Thoracic aorta (tissue), 2 donors: ENCODE measurements around the gene DPH3. TPM values are rescaled to one million over a fixed set of nuclear protein-coding genes. Genes with fewer than 3 reads are reported as not detected.

Experiments used
- ATAC-seq: fragments of 150-250 bp; one replicate; pipeline ENCODE4 v1.8.0; 2017; ENCODE audit warnings: low read depth; ENCODE audit not compliant: insufficient number of reproducible peaks, low FRiP score
- DNase-seq: peaks from one replicate; pipeline ENCODE4 v3.0.0-alpha.2; 2020; ENCODE audit warnings: low spot score
- H3K27ac ChIP-seq, 2 donors: fragments of 200-600 bp; sonication (generic); 1 replicate in 1 of 2; 2 replicates in 1 of 2; pipeline ENCODE4 v1.5.1; 2016; ENCODE audit warnings: mild to moderate bottlenecking in 2 of 2, moderate library complexity in 2 of 2
- H3K27me3 ChIP-seq: fragments of 200-600 bp; sonication (generic); replicated peaks from 2 replicates; pipeline ENCODE4 v1.6.0; 2016; ENCODE audit warnings: mild to moderate bottlenecking; ENCODE audit not compliant: insufficient read depth
- H3K36me3 ChIP-seq: fragments of 200-600 bp; sonication (generic); one replicate; pipeline ENCODE4 v1.5.1; 2016
- H3K4me1 ChIP-seq, 2 donors: fragments of 200-600 bp; sonication (generic); 1 replicate in 1 of 2; 2 replicates in 1 of 2; pipeline versions ENCODE4 v1.5.1 to v1.6.0; 2016; ENCODE audit warnings: low read depth in 2 of 2, mild to moderate bottlenecking in 1 of 2; ENCODE audit not compliant: control insufficient read depth in 1 of 2
- H3K4me3 ChIP-seq: fragments of 200-600 bp; sonication (generic); 2 replicates; pipeline ENCODE4 v1.5.1; 2016; ENCODE audit warnings: mild to moderate bottlenecking
- H3K9me3 ChIP-seq: fragments of 200-600 bp; sonication (generic); 2 replicates; pipeline ENCODE4 v1.5.1; 2016
- total RNA-seq, 2 donors: library from RNA; depleted of rRNA; stranded (reverse); fragments of >200 nt; gene quantifications; one replicate each; pipeline versions ENCODE4 v1.1.0 to v1.2.3, GENCODE V29; 2016
- TF ChIP-seq, protein P1 (sequence below): fragments of 200-600 bp; sonication (generic); IDR thresholded peaks from one replicate; pipeline ENCODE4 v1.5.1; 2019; ENCODE audit warnings: antibody characterized with exemption

The DPH3 gene
- total RNA-seq, 2 donors from 2014 or later = 14.4 to 29.3 TPM

DNA sequence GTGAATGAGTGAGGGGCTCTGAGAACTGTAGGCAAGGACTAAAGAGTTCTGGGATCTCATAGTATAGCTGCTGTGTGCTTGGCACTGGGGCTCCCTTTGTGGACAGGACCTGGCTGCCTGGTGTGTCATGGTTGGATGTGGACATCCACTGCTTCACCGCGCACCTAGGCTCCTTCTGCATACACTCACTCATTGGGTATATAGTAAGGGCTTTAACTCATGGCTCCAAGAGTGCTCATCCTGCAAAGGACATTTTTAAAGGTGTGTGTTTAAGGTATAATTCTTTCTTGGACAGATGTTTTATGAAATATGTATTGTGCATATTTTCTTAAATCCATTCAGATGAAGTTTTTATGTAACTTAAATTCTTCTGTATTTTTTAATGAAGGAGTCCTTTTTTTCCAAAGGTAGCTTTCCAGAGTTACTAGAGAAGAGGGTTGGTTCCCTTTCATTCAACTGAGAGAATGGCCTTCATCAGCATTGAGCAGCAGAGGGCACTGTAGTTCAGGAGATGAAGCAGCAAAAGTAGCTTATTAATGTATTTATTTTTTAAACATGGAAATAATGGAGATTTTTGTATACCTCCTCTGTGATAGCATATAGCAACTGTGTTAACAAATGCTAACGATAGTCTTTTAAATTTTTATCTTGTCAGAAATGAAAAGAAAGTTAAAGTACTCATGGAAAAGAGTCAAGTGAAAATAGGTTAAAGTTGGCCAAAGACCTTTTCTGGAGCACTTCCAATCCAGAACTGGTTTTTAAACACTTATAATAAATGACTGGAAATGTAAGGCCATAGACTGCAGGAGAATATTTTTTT lies 25.5 kb upstream of the DPH3 start:
- H3K27me3 ChIP-seq = no peaks in the 10 kb centered on the region
- TF ChIP-seq, protein P1, sequence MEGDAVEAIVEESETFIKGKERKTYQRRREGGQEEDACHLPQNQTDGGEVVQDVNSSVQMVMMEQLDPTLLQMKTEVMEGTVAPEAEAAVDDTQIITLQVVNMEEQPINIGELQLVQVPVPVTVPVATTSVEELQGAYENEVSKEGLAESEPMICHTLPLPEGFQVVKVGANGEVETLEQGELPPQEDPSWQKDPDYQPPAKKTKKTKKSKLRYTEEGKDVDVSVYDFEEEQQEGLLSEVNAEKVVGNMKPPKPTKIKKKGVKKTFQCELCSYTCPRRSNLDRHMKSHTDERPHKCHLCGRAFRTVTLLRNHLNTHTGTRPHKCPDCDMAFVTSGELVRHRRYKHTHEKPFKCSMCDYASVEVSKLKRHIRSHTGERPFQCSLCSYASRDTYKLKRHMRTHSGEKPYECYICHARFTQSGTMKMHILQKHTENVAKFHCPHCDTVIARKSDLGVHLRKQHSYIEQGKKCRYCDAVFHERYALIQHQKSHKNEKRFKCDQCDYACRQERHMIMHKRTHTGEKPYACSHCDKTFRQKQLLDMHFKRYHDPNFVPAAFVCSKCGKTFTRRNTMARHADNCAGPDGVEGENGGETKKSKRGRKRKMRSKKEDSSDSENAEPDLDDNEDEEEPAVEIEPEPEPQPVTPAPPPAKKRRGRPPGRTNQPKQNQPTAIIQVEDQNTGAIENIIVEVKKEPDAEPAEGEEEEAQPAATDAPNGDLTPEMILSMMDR = peak; percentile 73
- DNase-seq (no peak), ATAC-seq (no peak)
- H3K27ac ChIP-seq = no peak overlapping the region
- H3K9me3 ChIP-seq = no peaks in the 10 kb centered on the region
- peaks cover 0 to 18% of the 10 kb centered on the region in 2 donors for H3K4me1 ChIP-seq
- no peak overlapping the region for H3K4me3 ChIP-seq
- H3K36me3 ChIP-seq = no peaks in the 10 kb centered on the region

DNA sequence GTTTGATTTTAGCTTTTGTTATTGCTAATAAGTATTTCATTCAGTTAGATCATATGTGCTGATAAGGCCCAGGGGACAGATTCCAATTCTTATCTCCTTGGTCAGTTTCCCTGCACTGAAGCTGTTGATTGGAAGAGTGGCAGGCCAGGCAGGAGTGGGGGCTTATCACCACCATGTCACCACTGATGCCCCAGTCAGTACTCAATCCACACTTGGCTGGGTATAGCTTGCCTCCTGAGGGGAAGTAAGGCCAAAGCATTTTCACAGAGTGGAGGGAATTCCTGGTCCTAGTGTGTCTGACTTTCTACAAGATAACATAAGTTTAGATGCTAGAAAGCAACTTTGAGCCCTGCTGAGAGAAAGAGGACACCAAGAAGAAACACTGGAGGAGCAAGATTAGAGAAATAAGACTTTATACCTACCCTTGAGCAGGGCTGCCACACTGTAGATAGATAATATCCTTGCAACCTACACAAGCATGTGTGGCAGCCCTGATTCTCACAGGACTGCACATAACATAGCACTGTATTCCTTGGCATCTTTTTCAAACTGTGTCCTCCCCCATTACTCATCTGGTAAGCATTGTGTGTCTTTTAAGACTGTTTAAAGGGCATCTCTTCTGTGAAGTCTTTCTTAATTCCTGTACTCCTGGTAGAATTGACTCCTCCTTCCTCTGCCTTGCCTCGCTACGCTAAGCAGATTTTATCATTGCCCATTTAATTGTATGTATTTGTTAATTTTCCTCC lies 24.6 kb upstream of the DPH3 start:
- DNase-seq (no peak), ATAC-seq (no peak)
- no peaks in the 10 kb centered on the region for H3K9me3 ChIP-seq
- H3K27ac ChIP-seq = peak overlapping the region in 1 of 2 donors; percentile 42
- H3K4me1 ChIP-seq = peaks cover 0 to 18% of the 10 kb centered on the region in 2 donors
- H3K36me3 ChIP-seq = no peaks in the 10 kb centered on the region
- H3K4me3 ChIP-seq = no peak overlapping the region
- H3K27me3 ChIP-seq = no peaks in the 10 kb centered on the region
- TF ChIP-seq, protein P1 = no peak

DNA sequence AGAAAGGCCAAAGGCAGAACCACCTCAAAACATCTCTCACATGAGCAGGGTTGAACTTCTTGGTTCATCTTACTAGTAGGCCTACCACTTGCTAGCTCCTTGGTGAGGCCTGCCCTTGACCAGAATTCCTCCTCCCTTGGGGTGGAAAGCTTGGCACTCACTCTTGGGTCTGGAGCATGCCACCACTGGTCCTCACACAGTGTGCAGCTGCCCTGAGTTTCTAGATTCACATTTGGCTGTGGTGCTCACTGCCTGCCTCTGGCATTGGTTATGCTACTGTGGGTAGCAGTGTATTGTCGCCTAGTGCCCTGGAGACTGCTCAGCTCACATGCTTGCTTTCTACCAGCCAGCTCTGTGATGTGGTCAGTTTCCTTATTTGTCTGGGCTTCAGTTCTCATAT lies 23.9 kb upstream of the DPH3 start:
- ATAC-seq = no peak
- H3K9me3 ChIP-seq = no peaks in the 10 kb centered on the region
- TF ChIP-seq, protein P1 = no peak
- peaks cover 0 to 18% of the 10 kb centered on the region in 2 donors for H3K4me1 ChIP-seq
- H3K36me3 ChIP-seq = no peaks in the 10 kb centered on the region
- no peak overlapping the region for H3K4me3 ChIP-seq
- H3K27me3 ChIP-seq = no peaks in the 10 kb centered on the region
- peak overlapping the region; percentile 23 to 42 for H3K27ac ChIP-seq
- no peak for DNase-seq

DNA sequence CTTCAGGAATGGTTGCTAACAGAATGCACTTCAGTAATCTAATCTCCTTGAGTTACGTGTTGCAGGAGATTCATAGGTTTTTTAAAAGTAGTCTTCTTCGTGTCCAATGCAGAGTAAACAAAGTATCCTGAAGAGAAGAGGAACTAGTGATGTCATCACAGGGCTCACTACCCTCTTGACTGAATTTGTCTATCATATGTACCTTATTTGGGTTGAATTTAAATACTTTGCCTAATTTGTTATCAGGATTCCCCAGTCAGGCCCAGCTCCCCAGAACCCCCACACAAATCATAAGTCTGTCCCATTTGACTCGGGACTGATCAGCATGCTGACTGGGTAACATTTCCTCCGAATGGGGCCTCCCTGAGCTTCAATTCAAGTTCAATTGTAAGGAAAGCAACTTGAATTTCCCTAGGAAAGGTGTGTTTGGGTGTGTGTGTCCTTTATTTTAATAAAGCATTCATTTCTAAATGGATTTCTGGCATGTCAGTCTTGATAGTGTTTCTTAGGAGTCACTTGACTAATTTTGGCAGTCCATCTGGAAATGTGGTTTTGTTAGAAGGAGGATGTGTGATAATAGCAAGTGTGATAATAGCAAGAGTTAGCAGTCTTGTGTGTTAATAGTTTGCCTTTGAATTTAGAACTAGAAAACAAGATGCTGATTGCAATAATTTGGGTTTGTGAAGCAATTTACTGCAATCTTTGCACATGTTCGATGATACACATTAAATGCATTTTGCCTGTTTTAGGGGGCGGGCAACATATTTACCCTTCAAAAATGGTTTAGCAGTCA lies 22.2 kb upstream of the DPH3 start:
- TF ChIP-seq, protein P1 = no peak
- H3K36me3 ChIP-seq = no peaks in the 10 kb centered on the region
- H3K27me3 ChIP-seq = no peaks in the 10 kb centered on the region
- no peak overlapping the region for H3K27ac ChIP-seq
- ATAC-seq (no peak), DNase-seq (no peak)
- H3K9me3 ChIP-seq = no peaks in the 10 kb centered on the region
- peak overlapping the region; percentile 20 for H3K4me3 ChIP-seq
- peaks cover 0 to 18% of the 10 kb centered on the region in 2 donors for H3K4me1 ChIP-seq

DNA sequence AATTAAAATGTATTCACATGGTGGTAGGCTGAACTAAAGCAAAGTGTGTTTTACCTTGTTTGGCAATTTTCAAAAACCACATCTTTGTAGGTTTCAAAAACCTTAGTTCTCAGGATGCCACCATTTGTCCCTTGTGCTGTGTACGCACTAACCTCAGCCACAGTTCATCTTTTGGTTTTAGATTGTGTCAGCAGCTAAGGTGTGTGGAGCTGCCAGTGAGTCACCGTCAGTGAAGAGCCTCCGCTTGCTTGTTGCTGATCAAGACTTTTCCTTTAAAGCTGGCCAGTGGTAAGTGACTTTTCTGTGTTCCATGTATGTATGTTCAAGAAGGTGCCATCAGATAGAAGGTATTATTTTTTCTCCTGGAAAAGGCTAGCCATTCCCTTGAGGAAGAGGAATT lies 21.4 kb upstream of the DPH3 start:
- TF ChIP-seq, protein P1 = no peak

More for the DNA sequence above, 21.4 kb upstream of the DPH3 start:
- peaks cover 0 to 18% of the 10 kb centered on the region in 2 donors for H3K4me1 ChIP-seq
- ATAC-seq (no peak), DNase-seq (no peak)
- H3K4me3 ChIP-seq = peak overlapping the region; percentile 16
- H3K36me3 ChIP-seq = no peaks in the 10 kb centered on the region
- H3K9me3 ChIP-seq = no peaks in the 10 kb centered on the region
- no peak overlapping the region for H3K27ac ChIP-seq
- no peaks in the 10 kb centered on the region for H3K27me3 ChIP-seq
